Measurements from ENCODE around the gene CT47C1. TPM values are rescaled to one million over a fixed set of nuclear protein-coding genes. Genes with fewer than 3 reads are reported as not detected.

The CT47C1 gene
- total RNA-seq, 1 experiment from 2014 or later: not detected

DNA sequence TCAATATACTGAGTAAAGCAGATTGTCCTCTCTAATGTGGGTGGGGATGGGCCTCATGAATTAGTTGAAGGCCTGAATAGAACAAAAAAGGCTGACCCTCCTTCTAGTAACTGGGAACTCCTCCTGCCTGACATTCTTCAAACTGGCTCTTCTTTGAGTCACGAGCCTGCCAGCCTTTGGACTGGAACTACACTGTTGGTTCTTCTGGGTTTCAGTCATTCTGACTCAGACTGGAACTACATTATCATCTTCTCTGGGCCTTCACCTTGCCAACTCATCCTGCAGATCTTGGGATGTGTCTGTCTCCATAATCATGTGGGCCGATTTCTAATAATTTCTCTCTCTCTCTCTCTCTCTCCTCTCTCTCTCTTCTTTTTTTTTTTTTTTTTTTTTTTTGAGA is 26.9 kb upstream of the CT47C1 start:
- Mint-ChIP-seq H3K36me3 (ENCODE audit: insufficient read depth in 1 of 3, low read depth in 3 of 3) (peaks cover 0 to 5% (median 2%) of the 10 kb centered on the region in 3 experiments; a peak in 5 of 7 replicates), H3K4me3 (no peak overlapping the region), H3K27me3 (ENCODE audit: low read depth) (peaks cover 2% of the 10 kb centered on the region; the same call in 1 of the 2 replicates), H3K9me3 (peaks cover 73 to 84% of the 10 kb centered on the region in 2 experiments), H3K27ac (no peak overlapping the region), H3K4me1 (no peaks in the 10 kb centered on the region)
- Histone ChIP-seq H4K8ac (replicated peaks; ENCODE audit: insufficient read length, low read depth, low read length) (no peak overlapping the region), H2BK12ac (ENCODE audit: insufficient read length, low read depth, low read length) (no peak overlapping the region), H2BK15ac (ENCODE audit: low read depth, low read length) (no peak overlapping the region), H3K23me2 (ENCODE audit: insufficient read length, low read depth, low read length, poor library complexity, severe bottlenecking) (no peaks in the 10 kb centered on the region), H3K4me2 (ENCODE audit: insufficient read depth, insufficient read length, low read length) (no peak overlapping the region), H2AK5ac (ENCODE audit: insufficient read length, low read length) (no peak overlapping the region), H3K14ac (ENCODE audit: insufficient read depth, low read length) (no peak overlapping the region), H2AFZ (ENCODE audit: low read length) (no peak overlapping the region), H4K91ac (ENCODE audit: insufficient read length, low read depth, low read length) (no peak overlapping the region), H3K79me1 (ENCODE audit: insufficient read depth, low read depth, low read length, poor library complexity, severe bottlenecking) (no peaks in the 10 kb centered on the region), H3K18ac (ENCODE audit: insufficient read length, low read depth, low read length) (no peak overlapping the region), H3K23ac (ENCODE audit: insufficient read length, low read depth, low read length) (no peak overlapping the region), H3K56ac (ENCODE audit: insufficient read length, low read depth, low read length) (no peak overlapping the region), H2BK5ac (ENCODE audit: insufficient read length, low read length) (no peak overlapping the region), H2BK20ac (ENCODE audit: low read depth, low read length, poor library complexity, severe bottlenecking) (no peak overlapping the region), H4K20me1 (ENCODE audit: control insufficient read depth, insufficient read depth, insufficient read length) (no peaks in the 10 kb centered on the region), H3K9ac (ENCODE audit: extremely low read depth, insufficient read length, low read length) (no peak overlapping the region), H3K9me3 (ENCODE audit: control insufficient read depth, low read depth, low read length) (peaks cover 34% of the 10 kb centered on the region), H3K4ac (ENCODE audit: low read depth, low read length) (no peak overlapping the region), H3K4me1 (ENCODE audit: insufficient read depth, low read length) (no peaks in the 10 kb centered on the region), H2BK120ac (ENCODE audit: low read depth, low read length, poor library complexity, severe bottlenecking) (no peak overlapping the region), H3K27ac (ENCODE audit: insufficient read length, low read depth, low read length) (no peak overlapping the region), H3T11ph (ENCODE audit: low read length) (no peak overlapping the region), H3K79me2 (ENCODE audit: insufficient read depth, low read length) (no peaks in the 10 kb centered on the region), H3K27me3 (ENCODE audit: insufficient read depth, low read length) (no peaks in the 10 kb centered on the region), H4K5ac (ENCODE audit: insufficient read length, low read depth, low read length) (no peak overlapping the region)
- no peak for DNase-seq
- no CpG with 5 or more reads among the region's 2 CpGs for WGBS (ENCODE audit: extremely low coverage, insufficient read length, low lambda C conversion rate)
- TF ChIP-seq, protein P1, sequence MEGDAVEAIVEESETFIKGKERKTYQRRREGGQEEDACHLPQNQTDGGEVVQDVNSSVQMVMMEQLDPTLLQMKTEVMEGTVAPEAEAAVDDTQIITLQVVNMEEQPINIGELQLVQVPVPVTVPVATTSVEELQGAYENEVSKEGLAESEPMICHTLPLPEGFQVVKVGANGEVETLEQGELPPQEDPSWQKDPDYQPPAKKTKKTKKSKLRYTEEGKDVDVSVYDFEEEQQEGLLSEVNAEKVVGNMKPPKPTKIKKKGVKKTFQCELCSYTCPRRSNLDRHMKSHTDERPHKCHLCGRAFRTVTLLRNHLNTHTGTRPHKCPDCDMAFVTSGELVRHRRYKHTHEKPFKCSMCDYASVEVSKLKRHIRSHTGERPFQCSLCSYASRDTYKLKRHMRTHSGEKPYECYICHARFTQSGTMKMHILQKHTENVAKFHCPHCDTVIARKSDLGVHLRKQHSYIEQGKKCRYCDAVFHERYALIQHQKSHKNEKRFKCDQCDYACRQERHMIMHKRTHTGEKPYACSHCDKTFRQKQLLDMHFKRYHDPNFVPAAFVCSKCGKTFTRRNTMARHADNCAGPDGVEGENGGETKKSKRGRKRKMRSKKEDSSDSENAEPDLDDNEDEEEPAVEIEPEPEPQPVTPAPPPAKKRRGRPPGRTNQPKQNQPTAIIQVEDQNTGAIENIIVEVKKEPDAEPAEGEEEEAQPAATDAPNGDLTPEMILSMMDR (conservative IDR thresholded peaks at IDR 0.05): no peak
